Stomach smooth muscle (tissue), 2 donors: ENCODE results near the gene HCN3.
"Not testable (repeated sequence)": the region's sequence is repeated elsewhere in the genome, so short reads cannot be mapped to it uniquely, and the experiment has no call there.

Experiments
- H3K27ac ChIP-seq: one replicate; pipeline ENCODE4 v1.7.0; 2013; ENCODE audit warnings: mild to moderate bottlenecking, low read length, inconsistent platforms
- H3K27me3 ChIP-seq, 2 donors: one replicate each; pipeline ENCODE4 v1.7.0; 2013; ENCODE audit warnings: low read length in 2 of 2; ENCODE audit not compliant: insufficient read depth in 2 of 2, control insufficient read depth in 1 of 2
- H3K36me3 ChIP-seq, 2 donors: one replicate each; pipeline ENCODE4 v1.7.0; 2013; ENCODE audit warnings: low read length in 2 of 2; ENCODE audit not compliant: control insufficient read depth in 2 of 2, insufficient read depth in 2 of 2
- H3K4me1 ChIP-seq: one replicate; pipeline ENCODE4 v1.7.0; 2013; ENCODE audit warnings: low read length; ENCODE audit not compliant: control insufficient read depth, insufficient read depth
- H3K4me3 ChIP-seq, 2 donors: one replicate each; pipeline ENCODE4 v1.7.0; 2013; ENCODE audit warnings: low read length in 2 of 2
- H3K9ac ChIP-seq, 2 donors: one replicate each; pipeline ENCODE4 v1.7.0; 2013; ENCODE audit warnings: low read length in 2 of 2, mild to moderate bottlenecking in 1 of 2
- H3K9me3 ChIP-seq, 2 donors: one replicate each; pipeline ENCODE4 v1.7.0; 2013; ENCODE audit warnings: low read length in 2 of 2; ENCODE audit not compliant: control insufficient read depth in 2 of 2
- donor health status: healthy.
- donor health status: Pancreatic carcinoma.

Gene HCN3

GRCh38 chr1:155325603-155325893 lies 48.3 kb downstream of the HCN3 start:
- no peaks in the 10 kb centered on the region for H3K27me3 ChIP-seq
- H3K36me3 ChIP-seq, result peaks cover 5 to 16% of the 10 kb centered on the region in 2 donors
- H3K4me3 ChIP-seq, result peak overlapping the region in 1 of 2 donors; percentile 91
- peak overlapping the region in 1 of 2 donors; percentile 75 for H3K9ac ChIP-seq
- peaks cover 49% of the 10 kb centered on the region for H3K4me1 ChIP-seq
- peak overlapping the region; percentile 88 for H3K27ac ChIP-seq
- no peaks in the 10 kb centered on the region for H3K9me3 ChIP-seq

DNA sequence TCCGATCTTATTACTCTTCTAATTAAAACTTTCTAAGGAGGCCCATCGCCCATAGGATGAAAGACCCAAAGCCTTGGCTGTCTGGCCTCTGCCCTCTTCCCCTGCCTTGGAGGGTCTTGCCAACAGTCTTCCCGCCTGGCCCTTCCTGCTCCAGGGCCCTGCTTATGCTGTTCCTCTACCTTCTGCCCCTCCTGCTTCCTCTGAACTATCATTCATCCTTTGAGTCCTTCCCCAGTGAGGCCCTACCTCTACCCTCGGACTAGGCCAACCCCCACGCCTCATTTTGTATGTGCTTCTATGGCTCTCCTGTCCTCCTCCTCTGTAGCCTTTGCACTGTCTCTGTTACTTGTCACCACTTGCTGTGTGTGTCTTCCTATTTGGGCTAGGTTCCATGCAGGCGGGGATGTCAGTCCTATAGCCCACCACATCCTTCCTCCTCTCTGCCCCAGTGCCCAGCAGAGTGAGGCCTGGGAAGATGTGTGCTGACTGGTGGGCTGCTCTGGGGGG lies 48.8 kb downstream of the HCN3 start:
- Histone ChIP-seq H3K4me3 (no peak overlapping the region), H3K4me1 (peaks cover 43% of the 10 kb centered on the region), H3K27me3 (no peaks in the 10 kb centered on the region), H3K27ac (no peak overlapping the region), H3K36me3 (peaks cover 9 to 21% of the 10 kb centered on the region in 2 donors), H3K9me3 (no peaks in the 10 kb centered on the region), H3K9ac (peak overlapping the region in 1 of 2 donors; percentile 22)

DNA sequence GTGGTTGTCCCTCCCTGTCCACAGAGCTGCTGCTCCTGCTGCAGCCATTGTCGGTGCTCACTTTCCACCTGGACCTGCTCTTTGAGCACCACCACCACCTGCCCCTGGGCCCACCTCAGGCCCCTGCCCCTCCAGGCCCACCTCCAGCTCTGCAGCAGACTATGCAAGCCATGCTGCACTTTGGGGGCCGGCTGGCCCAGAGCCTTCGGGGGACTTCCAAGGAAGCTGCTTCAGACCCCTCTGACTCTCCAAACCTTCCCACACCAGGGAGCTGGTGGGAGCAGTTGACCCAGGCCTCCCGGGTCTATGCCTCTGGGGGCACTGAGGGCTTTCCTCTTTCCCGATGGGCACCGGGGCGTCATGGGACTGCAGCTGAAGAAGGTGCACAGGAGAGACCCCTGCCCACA lies 49.4 kb downstream of the HCN3 start:
- Histone ChIP-seq H3K9ac (no peak overlapping the region), H3K4me3 (no peak overlapping the region), H3K36me3 (peaks cover 9 to 25% of the 10 kb centered on the region in 2 donors), H3K27me3 (no peaks in the 10 kb centered on the region), H3K27ac (no peak overlapping the region), H3K9me3 (no peaks in the 10 kb centered on the region), H3K4me1 (peaks cover 38% of the 10 kb centered on the region)

GRCh38 chr1:155327981-155328380 lies 50.7 kb downstream of the HCN3 start:
- H3K9me3 ChIP-seq, result no peaks in the 10 kb centered on the region
- peaks cover 27% of the 10 kb centered on the region for H3K4me1 ChIP-seq
- no peak overlapping the region for H3K27ac ChIP-seq
- H3K9ac ChIP-seq, result no peak overlapping the region
- H3K27me3 ChIP-seq, result no peaks in the 10 kb centered on the region
- H3K4me3 ChIP-seq, result no peak overlapping the region
- H3K36me3 ChIP-seq, result peaks cover 9 to 25% of the 10 kb centered on the region in 2 donors

- Histone ChIP-seq H3K4me1 (peaks cover 23% of the 10 kb centered on the region), H3K36me3 (peaks cover 9 to 30% of the 10 kb centered on the region in 2 donors)
- not testable (repeated sequence) for H3K9me3 ChIP-seq, H3K9ac ChIP-seq, H3K27me3 ChIP-seq, H3K27ac ChIP-seq, H3K4me3 ChIP-seq
Observed at GRCh38 chr1:155328856-155329255, 51.6 kb downstream of the HCN3 start.

GRCh38 chr1:155329980-155330598 lies 52.8 kb downstream of the HCN3 start:
- H3K4me3 ChIP-seq, result no peak overlapping the region
- no peaks in the 10 kb centered on the region for H3K9me3 ChIP-seq
- peaks cover 9 to 33% of the 10 kb centered on the region in 2 donors for H3K36me3 ChIP-seq
- no peak overlapping the region for H3K9ac ChIP-seq
- peaks cover 13% of the 10 kb centered on the region for H3K4me1 ChIP-seq
- no peaks in the 10 kb centered on the region for H3K27me3 ChIP-seq
- H3K27ac ChIP-seq, result no peak overlapping the region

DNA sequence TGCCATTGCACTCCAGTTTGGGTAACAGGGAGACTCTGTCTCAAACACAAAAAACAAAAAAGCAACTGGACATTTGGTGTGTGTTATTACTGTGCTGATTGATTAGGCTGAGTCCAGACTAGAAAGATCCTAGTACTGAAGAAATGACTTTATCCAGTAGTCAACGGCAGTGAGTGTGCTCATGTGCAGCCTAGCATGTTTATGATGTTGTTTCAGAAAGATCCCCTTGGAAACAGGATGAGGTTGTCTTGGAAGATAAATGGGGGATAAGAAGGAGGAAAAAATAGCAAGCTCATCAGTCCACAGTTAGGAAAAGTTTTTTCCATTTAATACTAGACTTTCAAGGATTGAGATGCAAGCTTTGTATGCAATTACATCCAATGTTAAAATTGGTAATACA lies 57.7 kb downstream of the HCN3 start:
- H3K9ac ChIP-seq, result peak overlapping the region in 1 of 2 donors; percentile 29
- H3K27me3 ChIP-seq, result no peaks in the 10 kb centered on the region
- H3K9me3 ChIP-seq, result no peaks in the 10 kb centered on the region
- H3K27ac ChIP-seq, result no peak overlapping the region
- no peak overlapping the region for H3K4me3 ChIP-seq
- H3K4me1 ChIP-seq, result no peaks in the 10 kb centered on the region
- H3K36me3 ChIP-seq, result peaks cover 28 to 56% of the 10 kb centered on the region in 2 donors
